ENCODE measurements around the gene ELOVL4.

Gene ELOVL4

GRCh38 chr6:79913369-79913768 lies 34.0 kb downstream of the ELOVL4 start:
- ATAC-seq, result no peak
- TF ChIP-seq RARB (CRISPR knock-in tag; IDR thresholded peaks at IDR 0.05), result no peak
- TF ChIP-seq ARNTL (CRISPR knock-in tag; IDR thresholded peaks at IDR 0.05; ENCODE audit: borderline replicate concordance, low read depth), result no peak
- TF ChIP-seq PATZ1 (CRISPR knock-in tag; IDR thresholded peaks at IDR 0.05; ENCODE audit: borderline replicate concordance), result no peak
- TF ChIP-seq TOX (CRISPR knock-in tag; IDR thresholded peaks at IDR 0.05; ENCODE audit: borderline replicate concordance), result no peak
- no peak for TF ChIP-seq ZNF70 (CRISPR knock-in tag; IDR thresholded peaks at IDR 0.05)
- no peak for TF ChIP-seq POU6F1 (CRISPR knock-in tag; IDR thresholded peaks at IDR 0.05; ENCODE audit: borderline replicate concordance, low read depth)
- TF ChIP-seq GLIS3 (CRISPR knock-in tag; IDR thresholded peaks at IDR 0.05), result no peak

- ATAC-seq, result no peak
- TF ChIP-seq ZNF70 (CRISPR knock-in tag; IDR thresholded peaks at IDR 0.05) (no peak), ZFP30 (CRISPR knock-in tag; IDR thresholded peaks at IDR 0.05) (no peak), BACH2 (CRISPR knock-in tag; IDR thresholded peaks at IDR 0.05; ENCODE audit: borderline replicate concordance) (no peak), TCF4 (CRISPR knock-in tag; IDR thresholded peaks at IDR 0.05; ENCODE audit: borderline replicate concordance) (no peak), CREB5 (CRISPR knock-in tag; IDR thresholded peaks at IDR 0.05; ENCODE audit: low read depth) (no peak), RARB (CRISPR knock-in tag; IDR thresholded peaks at IDR 0.05) (no peak)
These were observed 35.4 kb downstream of the ELOVL4 start for GRCh38 chr6:79911992-79912391.

- ATAC-seq, result no peak
These were observed 37.8 kb downstream of the ELOVL4 start for GRCh38 chr6:79909517-79909916.

More at GRCh38 chr6:79909517-79909916, 37.8 kb downstream of the ELOVL4 start:
- no peak for TF ChIP-seq RARB (CRISPR knock-in tag; IDR thresholded peaks at IDR 0.05)
- TF ChIP-seq OSR1 (CRISPR knock-in tag; IDR thresholded peaks at IDR 0.05), result no peak
- TF ChIP-seq ZNF70 (CRISPR knock-in tag; IDR thresholded peaks at IDR 0.05), result no peak
- no peak for TF ChIP-seq TSHZ2 (CRISPR knock-in tag; IDR thresholded peaks at IDR 0.05)
- TF ChIP-seq CSDC2 (CRISPR knock-in tag; IDR thresholded peaks at IDR 0.05), result no peak
- TF ChIP-seq TCF4 (CRISPR knock-in tag; IDR thresholded peaks at IDR 0.05; ENCODE audit: borderline replicate concordance), result no peak
- TF ChIP-seq ZNF8 (CRISPR knock-in tag; IDR thresholded peaks at IDR 0.05), result no peak
- no peak for TF ChIP-seq BACH2 (CRISPR knock-in tag; IDR thresholded peaks at IDR 0.05; ENCODE audit: borderline replicate concordance)
- TF ChIP-seq ARNTL (CRISPR knock-in tag; IDR thresholded peaks at IDR 0.05; ENCODE audit: borderline replicate concordance, low read depth), result no peak
- TF ChIP-seq TOX (CRISPR knock-in tag; IDR thresholded peaks at IDR 0.05; ENCODE audit: borderline replicate concordance), result no peak
- no peak for TF ChIP-seq POU6F1 (CRISPR knock-in tag; IDR thresholded peaks at IDR 0.05; ENCODE audit: borderline replicate concordance, low read depth)
- TF ChIP-seq ZC3H10 (CRISPR knock-in tag; IDR thresholded peaks at IDR 0.05), result no peak
- TF ChIP-seq GLIS3 (CRISPR knock-in tag; IDR thresholded peaks at IDR 0.05), result no peak
- TF ChIP-seq ESRRG (CRISPR knock-in tag; IDR thresholded peaks at IDR 0.05), result no peak
- no peak for TF ChIP-seq ISL1 (CRISPR knock-in tag; IDR thresholded peaks at IDR 0.05)
- no peak for TF ChIP-seq ZFP3 (CRISPR knock-in tag; IDR thresholded peaks at IDR 0.05)
- no peak for TF ChIP-seq ZFP30 (CRISPR knock-in tag; IDR thresholded peaks at IDR 0.05)

Data from SK-N-SH treated with all-trans-retinoic acid at 6 μM for 48 hours (cell line).